Measurements from ENCODE around the gene MED13L. TPM values are rescaled to one million over a fixed set of nuclear protein-coding genes. Genes with fewer than 3 reads are reported as not detected.

MED13L gene
- total and polyA plus RNA-seq, 2 donors (not counting 1 experiment from before 2014, with no cell fraction given), result 20.3 to 207 TPM

- DNase-seq (no peak), ATAC-seq (ENCODE audit: low read depth) (no peak)
- H3K4me1 Mint-ChIP-seq, result peaks cover 65% of the 10 kb centered on the region
- Histone ChIP-seq H4K20me1 (ENCODE audit: control insufficient read depth, insufficient read depth, low read length, poor library complexity, severe bottlenecking) (peaks cover 46% of the 10 kb centered on the region), H3K79me2 (ENCODE audit: control insufficient read depth, insufficient read depth, low read length) (peaks cover 86% of the 10 kb centered on the region), H3K27ac (ENCODE audit: low read length in 2 of 2) (no peak overlapping the region), H3K9me3 (ENCODE audit: control extremely low read depth in 1 of 3, control insufficient read depth in 2 of 3, insufficient read depth in 1 of 3, low read length in 2 of 3) (no peaks in the 10 kb centered on the region), H2AFZ (ENCODE audit: insufficient read depth, low read depth, low read length, poor library complexity, severe bottlenecking) (no peak overlapping the region), H3K9ac (ENCODE audit: low read length) (no peak overlapping the region), H3K4me2 (replicated peaks; ENCODE audit: low read depth, low read length, poor library complexity, severe bottlenecking) (no peak overlapping the region), H3K4me3 (ENCODE audit: control extremely low read depth in 1 of 5, extremely low read depth in 1 of 5, insufficient read depth in 1 of 5, low read depth in 2 of 5, low read length in 4 of 5) (no peak overlapping the region), H3K36me3 (replicated peaks in 1 of 2; ENCODE audit: control extremely low read depth in 1 of 2, control insufficient read depth in 1 of 2, extremely low read depth in 1 of 2, insufficient read depth in 2 of 2, low read length in 1 of 2) (no peaks in the 10 kb centered on the region), H3K27me3 (replicated peaks in 1 of 4; ENCODE audit: control extremely low read depth in 1 of 4, control insufficient read depth in 3 of 4, insufficient read depth in 4 of 4, low read length in 3 of 4) (no peaks in the 10 kb centered on the region), H3K4me1 (ENCODE audit: control insufficient read depth in 2 of 2, insufficient read depth in 2 of 2, low read length in 2 of 2) (peaks cover 12 to 17% of the 10 kb centered on the region in 2 donors)
- 93% methylated on average over 3 of the region's 3 CpGs for WGBS (ENCODE audit: insufficient coverage)
- no peak for TF ChIP-seq CTCF (IDR thresholded peaks at IDR 0.05)
- no peak for TF ChIP-seq EZH2 (IDR thresholded peaks at IDR 0.05; ENCODE audit: borderline replicate concordance, insufficient read depth, low read depth, low read length, poor library complexity, severe bottlenecking)
- intact Hi-C loops (cut with micrococcal nuclease), result loop anchor here (5.0 kb wide), 1 partner anchor 65 kb away; no protein-coding TSS in a partner anchor
- ChIA-PET POLR2A (no interaction called here), CTCF (interaction anchor here (0.9 kb wide), 1 partner anchor 43 kb away, joined by 5 read pairs; no protein-coding TSS in a partner anchor)
- H3K9me3 Mint-ChIP-seq (ENCODE audit: insufficient read depth), result no peaks in the 10 kb centered on the region
- no peak overlapping the region for H3K27ac Mint-ChIP-seq
- no peak overlapping the region for H3K4me3 Mint-ChIP-seq
- no peaks in the 10 kb centered on the region for H3K27me3 Mint-ChIP-seq
Observed at GRCh38 chr12:116122628-116123027, 154.9 kb downstream of the MED13L start.

- peaks cover 12 to 17% of the 10 kb centered on the region in 2 donors for H3K4me1 ChIP-seq (ENCODE audit: control insufficient read depth in 2 of 2, insufficient read depth in 2 of 2, low read length in 2 of 2)
- CTCF ChIA-PET, result interaction anchor here (0.8 to 1.0 kb wide), 2 partner anchors 30 to 34 kb away, joined by 4 read pairs; no protein-coding TSS in a partner anchor
- no peaks in the 10 kb centered on the region for H3K9me3 ChIP-seq (ENCODE audit: control extremely low read depth in 1 of 3, control insufficient read depth in 2 of 3, insufficient read depth in 1 of 3, low read length in 2 of 3)
- no peak for TF ChIP-seq CTCF (IDR thresholded peaks at IDR 0.05)
- TF ChIP-seq EZH2 (IDR thresholded peaks at IDR 0.05; ENCODE audit: borderline replicate concordance, insufficient read depth, low read depth, low read length, poor library complexity, severe bottlenecking), result no peak
- ATAC-seq (ENCODE audit: low read depth) (no peak), DNase-seq (no peak)
- peaks cover 89% of the 10 kb centered on the region for H3K79me2 ChIP-seq (ENCODE audit: control insufficient read depth, insufficient read depth, low read length)
- H4K20me1 ChIP-seq (ENCODE audit: control insufficient read depth, insufficient read depth, low read length, poor library complexity, severe bottlenecking), result peaks cover 55% of the 10 kb centered on the region
- H3K27ac ChIP-seq (ENCODE audit: low read length in 2 of 2), result no peak overlapping the region
- no peaks in the 10 kb centered on the region for H3K36me3 ChIP-seq (replicated peaks in 1 of 2; ENCODE audit: control extremely low read depth in 1 of 2, control insufficient read depth in 1 of 2, extremely low read depth in 1 of 2, insufficient read depth in 2 of 2, low read length in 1 of 2)
- H3K27me3 ChIP-seq (replicated peaks in 1 of 4; ENCODE audit: control extremely low read depth in 1 of 4, control insufficient read depth in 3 of 4, insufficient read depth in 4 of 4, low read length in 3 of 4), result no peaks in the 10 kb centered on the region
- H3K4me2 ChIP-seq (replicated peaks; ENCODE audit: low read depth, low read length, poor library complexity, severe bottlenecking), result no peak overlapping the region
- no peaks in the 10 kb centered on the region for H3K27me3 Mint-ChIP-seq
- no peak overlapping the region for H3K27ac Mint-ChIP-seq
- H3K9me3 Mint-ChIP-seq (ENCODE audit: insufficient read depth), result no peaks in the 10 kb centered on the region
- no peak overlapping the region for H3K4me3 Mint-ChIP-seq
- peaks cover 63% of the 10 kb centered on the region for H3K4me1 Mint-ChIP-seq
- intact Hi-C loops (cut with micrococcal nuclease), result loop anchor here (5.0 kb wide), 1 partner anchor 66 kb away; no protein-coding TSS in a partner anchor
- no peak overlapping the region for H2AFZ ChIP-seq (ENCODE audit: insufficient read depth, low read depth, low read length, poor library complexity, severe bottlenecking)
- 100% methylated on average over 1 of the region's 2 CpGs for WGBS (ENCODE audit: insufficient coverage)
- no peak overlapping the region for H3K4me3 ChIP-seq (ENCODE audit: control extremely low read depth in 1 of 5, extremely low read depth in 1 of 5, insufficient read depth in 1 of 5, low read depth in 2 of 5, low read length in 4 of 5)
- H3K9ac ChIP-seq (ENCODE audit: low read length), result no peak overlapping the region
- POLR2A ChIA-PET, result no interaction called here
Observed at GRCh38 chr12:116121453-116121871, 156.0 kb downstream of the MED13L start.

All from B cell (primary cell).